Measurements from ENCODE around the gene PIEZO2.

- no peak for TF ChIP-seq POLR2A (IDR thresholded peaks at IDR 0.05)
- no peak for TF ChIP-seq CTCF (IDR thresholded peaks at IDR 0.05)
These were observed 74.5 kb downstream of the PIEZO2 start for GRCh38 chr18:11074889-11075288.

All from heart left ventricle (tissue), 13 donors.